NCI-H460 (cell line): ENCODE results near the gene PCF11. TPM values are rescaled to one million over a fixed set of nuclear protein-coding genes. Genes with fewer than 3 reads are reported as not detected.
"Not testable (repeated sequence)": the region's sequence is repeated elsewhere in the genome, so short reads cannot be mapped to it uniquely, and the experiment has no call there.

Source experiments
- DNase-seq: peaks from one replicate; pipeline ENCODE4 v3.0.0-alpha.2; 2016; ENCODE audit warnings: low read depth; ENCODE audit errors: extremely low read depth
- polyA plus RNA-seq: library from polyadenylated mRNA; depleted of rRNA; stranded (reverse); fragments of >200 nt; gene quantifications from 2 replicates; pipeline ENCODE4 v1.2.3, GENCODE V29; 2014; cell fraction: nucleus; rRNA removed
- total RNA-seq: library from RNA; depleted of rRNA; stranded (reverse); fragments of >200 nt; shearing (Covaris generic); gene quantifications from 2 replicates; pipeline ENCODE4 v1.2.3, GENCODE V29; 2014; rRNA removed

The PCF11 gene
- 38.5 and 50.9 TPM in 2 replicates for total RNA-seq
- polyA plus RNA-seq, result 88.0 and 98.6 TPM in 2 replicates

- DNase-seq, result no peak
Observed at GRCh38 chr11:83156996-83157593, at the start of gene PCF11. PCF11 (plus strand) TSS chr11:83157131; CDS start chr11:83157440, 309 bp downstream.

GRCh38 chr11:83112886-83113285 is 44.0 kb upstream of the PCF11 start:
- no peak for DNase-seq

GRCh38 chr11:83115026-83115425 is 41.9 kb upstream of the PCF11 start:
- no peak for DNase-seq

GRCh38 chr11:83115551-83115950 is 41.4 kb upstream of the PCF11 start:
- no peak for DNase-seq

GRCh38 chr11:83116015-83116641 is 40.8 kb upstream of the PCF11 start:
- DNase-seq, result no peak

GRCh38 chr11:83118814-83119213 is 38.1 kb upstream of the PCF11 start:
- DNase-seq, result no peak

GRCh38 chr11:83119216-83119615 is 37.7 kb upstream of the PCF11 start:
- DNase-seq, result no peak

- DNase-seq, result no peak
Observed at GRCh38 chr11:83120327-83120726, 36.6 kb upstream of the PCF11 start.

- no peak for DNase-seq
Observed at GRCh38 chr11:83122050-83122449, 34.9 kb upstream of the PCF11 start.

- no peak for DNase-seq
Observed at GRCh38 chr11:83122766-83123165, 34.2 kb upstream of the PCF11 start.

- DNase-seq, result no peak
Observed at GRCh38 chr11:83124636-83125424, 32.1 kb upstream of the PCF11 start.

- DNase-seq, result no peak
Observed at GRCh38 chr11:83125577-83125976, 31.4 kb upstream of the PCF11 start.

- no peak for DNase-seq
Observed at GRCh38 chr11:83127310-83127637, 29.7 kb upstream of the PCF11 start.

- no peak for DNase-seq
Observed at GRCh38 chr11:83132191-83132590, 24.7 kb upstream of the PCF11 start.

- not testable (repeated sequence) for DNase-seq
Observed at GRCh38 chr11:83133266-83133665, 23.7 kb upstream of the PCF11 start.

GRCh38 chr11:83139310-83139709 is 17.6 kb upstream of the PCF11 start:
- no peak for DNase-seq

GRCh38 chr11:83140691-83141455 is 16.1 kb upstream of the PCF11 start:
- DNase-seq, result no peak

- no peak for DNase-seq
Observed at GRCh38 chr11:83147895-83148294, 9.0 kb upstream of the PCF11 start.

- no peak for DNase-seq
Observed at GRCh38 chr11:83150450-83150849, 6.5 kb upstream of the PCF11 start.

- DNase-seq, result no peak
Observed at GRCh38 chr11:83151274-83151977, 5.5 kb upstream of the PCF11 start.
